Adipose tissue (tissue), 3 donors: ENCODE data around the gene ALDH1A2. TPM values are rescaled to one million over a fixed set of nuclear protein-coding genes. Genes with fewer than 3 reads are reported as not detected.
"Not testable (repeated sequence)": the region's sequence is repeated elsewhere in the genome, so short reads cannot be mapped to it uniquely, and the experiment has no call there.

Experiments used
- H3K27ac ChIP-seq: one replicate; pipeline ENCODE4 v1.5.1; 2013; ENCODE audit warnings: low read depth, low read length
- WGBS, 3 donors: extraction: QIAGEN DNeasy Blood & Tissue Kit; methylation state at CpG; one replicate each; pipeline ENCODE4 v1.1.7; 2013; 5-methylcytosine and 5-hydroxymethylcytosine counted together
- polyA plus RNA-seq, 3 donors: library from polyadenylated mRNA; stranded (reverse); fragments of 200-250 nt; gene quantifications; one replicate each; pipeline ENCODE4 v1.2.3, GENCODE V29; 2013
- donor health status: healthy with polysubstance abuse.
- donor health status: Bipolar disorder and iron deficiency.
- donor health status: healthy.

The ALDH1A2 gene
- polyA plus RNA-seq, 3 donors, result 1.4 to 15.6 (median 4.7) TPM

DNA sequence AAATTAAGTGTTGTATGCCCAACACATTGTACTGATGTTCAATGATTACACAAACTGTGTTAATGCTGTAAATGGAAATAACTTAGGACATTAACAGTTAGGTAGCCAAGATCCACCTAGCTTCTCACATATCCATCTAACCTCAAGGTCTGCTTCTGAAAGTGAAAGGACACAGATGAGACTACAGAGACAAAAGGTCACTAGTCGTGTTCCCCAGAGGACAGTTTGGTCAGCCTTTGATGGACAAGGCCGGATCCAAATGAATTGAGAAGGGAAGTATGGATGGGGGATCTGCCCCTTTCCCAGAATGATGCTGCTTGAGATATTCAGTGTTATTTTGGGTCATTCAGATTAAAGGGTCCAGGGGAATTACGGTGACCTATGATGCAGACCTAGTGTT is 17.2 kb downstream of the ALDH1A2 start:
- H3K27ac ChIP-seq, result no peak overlapping the region
- 86 to 88% (median 87%) methylated on average over 3 of the region's 3 CpGs for WGBS, 3 donors

- WGBS, 3 donors, result 55 to 73% (median 66%) methylated on average over 2 of the region's 2 CpGs
- no peak overlapping the region for H3K27ac ChIP-seq
Measured at GRCh38 chr15:58047149-58047548, 18.4 kb downstream of the ALDH1A2 start.

- WGBS, 3 donors, result 27 to 31% (median 28%) methylated on average over 1 of the region's 1 CpG
- H3K27ac ChIP-seq, result no peak overlapping the region
Measured at GRCh38 chr15:58046467-58046866, 19.0 kb downstream of the ALDH1A2 start.

DNA sequence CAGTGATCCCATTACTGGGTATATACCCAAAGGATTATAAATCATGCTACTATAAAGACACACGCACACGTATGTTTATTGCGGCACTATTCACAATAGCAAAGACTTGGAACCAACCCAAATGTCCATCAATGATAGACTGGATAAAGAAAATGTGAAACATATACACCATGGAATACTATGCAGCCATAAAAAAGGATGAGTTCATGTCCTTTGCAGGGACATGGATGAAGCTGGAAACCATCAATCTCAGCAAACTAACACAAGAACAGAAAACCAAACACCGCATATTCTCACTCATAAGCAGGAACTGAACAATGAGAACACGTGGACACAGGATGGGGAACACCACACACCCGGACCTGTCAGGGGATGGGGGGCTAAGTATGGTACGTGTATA is 20.1 kb downstream of the ALDH1A2 start:
- H3K27ac ChIP-seq, result not testable (repeated sequence)
- WGBS, 3 donors, result 91 to 94% (median 93%) methylated on average over 7 of the region's 7 CpGs

DNA sequence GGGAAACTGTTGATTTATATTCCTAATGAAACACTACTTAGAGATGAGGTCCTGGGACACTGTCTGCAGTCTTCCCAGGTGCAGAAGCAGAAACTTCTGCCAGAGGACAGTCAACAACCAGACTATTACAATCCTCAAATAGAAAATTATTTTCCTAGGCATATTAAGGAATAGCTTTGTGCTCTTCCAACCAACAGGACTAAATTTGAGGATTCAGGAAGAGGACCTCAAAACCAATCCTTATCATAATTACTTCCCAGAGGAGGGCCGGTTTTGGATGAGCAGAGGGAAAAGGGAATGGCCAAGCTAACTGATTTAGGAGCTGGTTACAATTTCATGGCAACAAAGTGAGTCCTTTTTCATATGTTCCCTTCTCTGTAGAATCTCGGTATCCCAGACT is 21.0 kb downstream of the ALDH1A2 start:
- 69 to 85% (median 81%) methylated on average over 2 of the region's 2 CpGs for WGBS, 3 donors
- no peak overlapping the region for H3K27ac ChIP-seq

- WGBS, 3 donors, result 28 to 42% (median 29%) methylated on average over 5 of the region's 5 CpGs
- no peak overlapping the region for H3K27ac ChIP-seq
Measured at GRCh38 chr15:58043192-58043903, 22.2 kb downstream of the ALDH1A2 start.

DNA sequence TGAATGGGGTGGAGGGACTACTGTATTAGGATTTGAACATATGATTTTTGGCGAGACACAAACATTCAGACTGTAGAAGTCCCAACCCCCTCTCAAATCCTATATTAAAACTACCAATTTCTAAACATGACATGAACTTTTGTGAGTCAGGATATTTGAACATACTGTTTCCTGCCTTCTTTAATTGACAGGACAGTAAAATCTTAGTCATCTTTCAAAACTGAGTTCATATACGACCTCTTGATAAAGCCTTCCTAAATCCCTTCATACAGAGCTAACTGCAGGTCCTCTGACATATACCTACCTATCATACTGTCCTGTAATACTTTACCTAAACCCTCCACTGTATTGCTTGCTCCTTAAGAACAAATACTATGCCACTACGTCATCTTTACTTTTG is 23.5 kb downstream of the ALDH1A2 start:
- WGBS, 3 donors, result 48 to 67% (median 66%) methylated on average over 3 of the region's 3 CpGs

DNA sequence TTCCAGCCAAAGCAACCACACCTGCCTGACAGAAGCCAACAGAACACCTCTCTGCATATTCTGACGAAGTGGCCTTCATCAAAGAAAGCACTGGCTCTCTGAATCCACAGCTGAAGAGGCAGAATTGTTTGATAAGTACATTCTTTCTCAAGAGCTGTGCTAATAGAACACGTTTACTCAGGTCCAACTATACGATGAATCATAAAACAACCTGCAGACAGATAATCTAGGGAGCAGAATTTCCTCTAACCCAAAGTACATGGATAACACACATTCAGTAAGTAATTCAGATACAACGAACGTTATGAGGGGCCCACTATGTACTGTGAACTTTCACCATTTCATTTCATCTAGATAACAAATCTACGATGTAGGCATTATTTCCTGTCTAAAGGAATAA is 25.4 kb downstream of the ALDH1A2 start:
- no peak overlapping the region for H3K27ac ChIP-seq
- 66 to 79% (median 78%) methylated on average over 6 of the region's 6 CpGs for whole genome bisulfite sequencing, 3 donors

More for the DNA sequence above, 23.5 kb downstream of the ALDH1A2 start:
- H3K27ac ChIP-seq, result no peak overlapping the region

DNA sequence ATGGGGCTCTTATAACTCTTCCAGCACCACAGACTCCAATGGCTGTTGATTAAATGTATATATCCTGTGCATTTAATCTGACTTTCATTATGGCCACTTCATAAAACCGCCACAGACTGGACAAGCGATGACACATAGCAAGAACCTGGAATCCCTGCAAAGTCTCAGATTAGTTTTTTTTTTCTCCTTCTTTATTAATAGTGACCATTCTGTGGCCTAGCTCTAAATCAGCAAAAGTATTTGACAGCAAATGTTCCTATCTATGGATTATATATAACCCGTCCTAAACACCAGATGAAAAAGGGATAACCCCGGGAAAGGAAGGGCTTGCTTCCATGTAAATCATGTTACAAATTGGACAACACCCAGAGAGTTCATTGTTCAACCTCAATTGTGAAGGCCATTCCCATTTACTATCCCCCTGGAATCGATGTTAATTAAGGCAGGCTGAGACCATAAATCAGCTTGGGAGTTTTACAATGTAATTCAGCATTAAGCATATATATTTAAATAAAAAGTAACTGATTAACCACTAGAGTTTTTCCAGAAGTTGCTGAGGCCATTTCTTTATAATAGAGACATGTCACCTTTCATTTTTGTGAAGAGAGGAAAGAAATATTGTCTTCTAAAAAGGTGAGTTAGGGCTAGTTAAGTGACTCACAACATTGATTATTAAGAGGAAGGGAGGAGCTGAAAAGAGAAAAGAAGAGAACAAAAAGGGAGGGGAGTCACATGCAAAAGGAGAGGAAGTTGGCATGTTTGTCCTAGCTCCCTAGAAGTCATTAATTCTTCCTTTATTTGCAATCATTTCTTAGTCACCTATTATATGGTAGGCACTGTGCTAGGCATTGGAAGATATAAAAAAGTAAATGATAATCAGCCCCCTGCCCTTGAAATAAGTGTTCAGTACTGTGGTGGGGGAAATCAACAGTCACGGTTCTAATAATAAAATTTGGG is 26.2 kb downstream of the ALDH1A2 start:
- 68 to 77% (median 75%) methylated on average over 6 of the region's 6 CpGs for WGBS, 3 donors
- no peak overlapping the region for H3K27ac ChIP-seq

- H3K27ac ChIP-seq, result no peak overlapping the region
- WGBS, 3 donors, result 43 to 46% (median 44%) methylated on average over 2 of the region's 2 CpGs
Measured at GRCh38 chr15:58038426-58039078, 27.0 kb downstream of the ALDH1A2 start.

DNA sequence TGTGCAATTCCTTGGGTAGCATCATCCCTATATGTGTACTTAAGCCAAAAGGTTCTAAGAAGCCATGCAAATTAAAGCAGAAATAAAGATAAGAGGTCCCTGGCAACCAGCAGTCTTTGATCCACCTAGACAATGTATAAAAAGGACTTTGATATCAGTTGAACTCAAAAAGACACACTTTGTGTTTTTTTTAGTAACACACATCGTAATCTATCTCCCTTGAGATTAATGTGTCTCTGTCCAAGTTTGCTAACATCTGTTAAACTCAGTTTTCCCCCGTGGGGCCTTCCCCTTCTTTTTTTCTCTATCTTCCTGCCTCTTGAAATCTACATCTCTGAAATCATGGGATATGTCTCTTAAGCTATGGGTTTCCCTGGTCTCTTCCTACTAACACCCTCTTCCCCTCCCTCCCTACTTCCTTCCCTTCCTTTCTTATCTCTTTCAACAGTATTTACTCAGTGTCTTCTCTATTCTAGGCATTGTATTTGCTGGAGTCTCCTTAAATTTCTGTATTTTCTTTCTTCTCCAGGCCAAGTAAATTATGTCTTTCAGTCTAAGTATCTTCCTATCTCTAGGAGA is 27.7 kb downstream of the ALDH1A2 start:
- WGBS, 3 donors, result 14 to 24% (median 24%) methylated on average over 2 of the region's 2 CpGs
- H3K27ac ChIP-seq, result no peak overlapping the region

- WGBS, 3 donors, result 73 to 87% (median 83%) methylated on average over 4 of the region's 4 CpGs
- no peak overlapping the region for H3K27ac ChIP-seq
Measured at GRCh38 chr15:58036579-58036978, 28.9 kb downstream of the ALDH1A2 start.

GRCh38 chr15:58028392-58028791 is 37.1 kb downstream of the ALDH1A2 start:
- 90 to 92% (median 91%) methylated on average over 1 of the region's 1 CpG for WGBS, 3 donors
- H3K27ac ChIP-seq, result not testable (repeated sequence)

DNA sequence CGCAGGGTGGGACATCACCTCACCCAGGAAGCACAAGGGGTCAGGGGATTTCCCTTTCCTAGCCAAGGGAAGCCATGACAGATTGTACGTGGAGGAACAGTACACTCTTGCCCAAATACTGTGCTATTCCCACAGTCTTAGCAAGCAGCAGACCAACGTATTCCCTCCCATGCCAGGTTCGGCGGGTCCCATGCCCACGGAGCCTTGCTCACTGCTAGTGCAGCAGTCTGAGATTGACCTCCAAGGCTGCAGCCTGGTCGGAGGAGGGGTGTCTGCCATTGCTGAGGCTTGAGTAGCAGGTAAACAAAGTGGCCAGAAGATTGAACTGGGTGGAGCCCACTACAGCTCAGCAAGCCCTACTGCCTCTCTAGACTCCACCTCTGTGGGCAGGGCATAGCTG is 39.0 kb downstream of the ALDH1A2 start:
- no peak overlapping the region for H3K27ac ChIP-seq
- 93 to 96% (median 93%) methylated on average over 7 of the region's 7 CpGs for WGBS, 3 donors

GRCh38 chr15:58026051-58026450 is 39.5 kb downstream of the ALDH1A2 start:
- no peak overlapping the region for H3K27ac ChIP-seq
- WGBS, 3 donors, result 88 to 98% (median 97%) methylated on average over 1 of the region's 1 CpG

DNA sequence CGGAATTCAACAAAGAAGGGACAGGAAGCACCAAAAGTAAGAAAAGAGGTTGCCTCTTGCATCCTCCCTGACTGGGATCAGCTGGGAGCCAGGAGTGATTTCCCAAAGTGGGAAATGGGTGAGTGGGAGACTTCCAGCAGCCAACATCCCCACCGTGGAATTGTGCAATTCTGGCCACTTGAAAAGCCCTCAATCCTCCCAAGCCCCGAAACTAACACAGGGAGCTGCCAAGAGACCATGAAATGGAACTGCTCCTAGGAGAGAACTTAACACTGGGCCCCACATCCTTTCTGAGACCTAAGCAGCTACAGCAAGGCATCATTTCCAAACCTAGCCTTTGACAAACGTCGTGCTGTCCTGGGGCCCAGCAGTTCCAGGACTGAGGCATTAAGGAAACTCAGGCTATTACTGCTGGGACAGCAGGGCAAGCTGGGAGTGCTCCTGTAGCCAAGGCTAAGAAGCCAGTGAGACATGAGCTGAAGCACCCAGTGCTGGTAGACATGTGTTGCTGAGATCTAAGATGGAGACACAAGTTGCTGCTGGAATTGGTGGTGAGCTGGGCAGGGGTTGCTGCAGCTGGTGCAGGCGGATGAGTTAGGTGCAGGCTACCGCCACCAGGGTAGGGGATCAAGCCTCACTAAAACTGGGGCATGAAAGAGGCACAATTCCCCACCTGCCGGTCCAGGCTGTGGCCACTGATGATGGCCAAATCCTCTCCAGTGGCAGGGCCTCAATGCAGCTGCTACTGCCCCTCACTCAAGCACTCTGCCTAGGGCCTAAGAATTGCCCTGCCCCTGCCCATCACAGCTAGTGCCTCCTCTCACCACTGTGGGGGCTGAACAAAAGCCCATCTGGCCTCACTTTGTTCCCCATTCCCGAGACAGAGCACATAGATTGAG is 43.9 kb downstream of the ALDH1A2 start:
- WGBS, 3 donors, result 66 to 80% (median 76%) methylated on average over 9 of the region's 9 CpGs
- H3K27ac ChIP-seq, result no peak overlapping the region

DNA sequence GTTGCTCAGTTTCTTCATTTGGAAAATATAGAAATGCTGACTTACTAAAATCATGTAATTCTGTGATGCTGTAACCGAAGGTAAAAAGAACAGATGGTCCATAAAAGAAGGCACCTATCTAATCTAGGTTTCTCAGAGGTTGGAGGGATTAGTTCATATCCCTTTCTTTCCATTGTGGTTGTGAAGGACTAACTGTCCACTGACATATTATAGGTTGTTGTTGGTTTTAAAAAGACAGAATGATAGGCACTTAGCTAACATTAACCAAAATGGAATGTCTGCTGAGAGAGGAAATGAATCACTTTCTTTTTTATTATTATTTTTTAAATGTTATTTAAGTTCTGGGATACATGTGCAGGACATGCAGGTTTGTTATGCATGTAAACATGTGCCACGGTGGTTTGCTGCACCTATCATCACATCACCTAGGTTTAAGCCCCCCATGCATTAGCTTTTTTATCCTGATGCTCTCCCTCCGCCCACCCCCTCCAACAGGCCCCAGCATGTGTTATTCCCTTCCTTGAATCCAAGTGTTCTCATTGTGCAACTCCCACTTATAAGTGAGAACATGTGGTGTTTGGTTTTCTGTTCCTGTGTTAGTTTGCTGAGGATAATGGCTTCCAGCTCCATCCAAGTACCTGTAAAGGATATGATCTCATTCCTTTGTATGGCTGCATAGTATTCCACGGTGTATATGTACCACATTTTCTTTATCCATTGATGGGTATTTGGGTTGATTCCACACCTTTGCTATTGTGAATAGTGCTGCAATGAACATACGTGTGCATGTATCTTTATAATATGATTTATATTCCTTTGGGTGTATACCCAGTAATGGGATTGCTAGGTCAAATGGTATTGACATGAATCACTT is 45.8 kb downstream of the ALDH1A2 start:
- 60 to 79% (median 79%) methylated on average over 5 of the region's 5 CpGs for WGBS, 3 donors
- no peak overlapping the region for H3K27ac ChIP-seq
